ENCODE measurements around the gene ELOVL3. TPM values are rescaled to one million over a fixed set of nuclear protein-coding genes. Genes with fewer than 3 reads are reported as not detected.
A peak's percentile ranks its signal among the peaks of the same experiment; 100 is the strongest.

The ELOVL3 gene
- total and polyA plus RNA-seq, 9 of the 15 experiments (the other 6 are each of a cell fraction or from before 2014, with no cell fraction given) = 0.32 to 3.3 (median 0.87) TPM

DNA sequence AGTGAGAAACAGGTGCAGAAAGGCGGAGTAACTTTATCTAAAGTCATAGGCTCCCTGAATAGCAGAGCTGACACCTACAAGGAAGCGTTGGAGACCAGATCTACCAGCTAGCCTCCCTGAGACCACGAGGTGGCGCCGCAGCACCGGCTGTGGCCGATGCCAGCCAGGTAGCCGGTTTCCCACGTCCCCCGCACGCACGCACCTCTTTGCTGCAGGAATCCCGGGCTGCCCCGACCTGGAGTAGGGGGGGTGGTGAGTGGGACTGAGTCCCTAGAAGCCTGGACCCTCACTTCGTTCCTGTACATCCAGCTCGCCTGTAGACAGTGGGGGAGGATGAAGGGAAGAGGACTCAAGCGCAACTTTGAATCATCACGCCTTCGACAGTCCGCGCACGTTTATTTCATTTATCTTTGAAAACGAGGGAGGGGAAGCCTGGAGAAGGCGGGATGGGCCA, 3.7 kb downstream of the ELOVL3 start:
- no peak overlapping the region for H3K27ac ChIP-seq (ENCODE audit: extremely low read depth, low read depth, low read length)
- peak overlapping the region; percentile 80 for H3K4me2 ChIP-seq (ENCODE audit: insufficient read depth, low read length)
- peaks cover 0 to 5% of the 10 kb centered on the region in 2 experiments; a peak in 1 of 5 replicates for H3K27me3 ChIP-seq (ENCODE audit: control insufficient read depth in 2 of 2, insufficient read depth in 2 of 2, low read length in 2 of 2)
- TF ChIP-seq PTRF (tag; IDR thresholded peaks at IDR 0.05) = no peak
- peak; percentile 89 for TF ChIP-seq SMC3 (conservative IDR thresholded peaks at IDR 0.05; ENCODE audit: insufficient read depth, low read depth, low read length)
- peak in 1 of 2 experiments; percentile 70; a peak in 1 of 4 replicates for TF ChIP-seq MAZ (CRISPR knock-in tag; conservative IDR thresholded peaks at IDR 0.05 in 1 of 2, IDR thresholded peaks at IDR 0.05 in 1 of 2)
- TF ChIP-seq HNRNPH1 (optimal IDR thresholded peaks at IDR 0.05; ENCODE audit: low read depth, low read length) = no peak
- TF ChIP-seq ZNF274 (IDR thresholded peaks at IDR 0.05; ENCODE audit: borderline replicate concordance, low read depth, low read length) = no peak
- TF ChIP-seq NR4A1 (CRISPR knock-in tag; IDR thresholded peaks at IDR 0.05) = no peak
- TF ChIP-seq NR4A1 (tag; IDR thresholded peaks at IDR 0.05) = no peak
- no peak for TF ChIP-seq FIP1L1 (IDR thresholded peaks at IDR 0.05; ENCODE audit: low read depth, low read length, poor library complexity, severe bottlenecking)
- TF ChIP-seq JUNB (CRISPR knock-in tag; conservative IDR thresholded peaks at IDR 0.05) = no peak
- TF ChIP-seq, protein P1, sequence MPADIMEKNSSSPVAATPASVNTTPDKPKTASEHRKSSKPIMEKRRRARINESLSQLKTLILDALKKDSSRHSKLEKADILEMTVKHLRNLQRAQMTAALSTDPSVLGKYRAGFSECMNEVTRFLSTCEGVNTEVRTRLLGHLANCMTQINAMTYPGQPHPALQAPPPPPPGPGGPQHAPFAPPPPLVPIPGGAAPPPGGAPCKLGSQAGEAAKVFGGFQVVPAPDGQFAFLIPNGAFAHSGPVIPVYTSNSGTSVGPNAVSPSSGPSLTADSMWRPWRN (IDR thresholded peaks at IDR 0.05; ENCODE audit: low read depth) = no peak
- TF ChIP-seq TEAD4 (IDR thresholded peaks at IDR 0.05; ENCODE audit: low read length) = peak; percentile 47
- TF ChIP-seq TEAD4 (CRISPR knock-in tag; IDR thresholded peaks at IDR 0.05; ENCODE audit: borderline replicate concordance) = no peak
- TF ChIP-seq NONO (IDR thresholded peaks at IDR 0.05; ENCODE audit: low read depth in 2 of 2, low read length in 1 of 2) = 0 out of 4 replicates have a peak, but pooled peaks of 1 of the 2 experiments have one; percentile 13
- TF ChIP-seq KLF13 (tag; IDR thresholded peaks at IDR 0.05; ENCODE audit: borderline replicate concordance, low read depth) = no peak
- TF ChIP-seq RBM34 (IDR thresholded peaks at IDR 0.05; ENCODE audit: borderline replicate concordance, insufficient read depth, low read length) = no peak
- peak; percentile 45; the same call in 1 of the 2 replicates for TF ChIP-seq GABPB1 (CRISPR knock-in tag; IDR thresholded peaks at IDR 0.05)
- no peak for TF ChIP-seq ZNF668 (CRISPR knock-in tag; IDR thresholded peaks at IDR 0.05)
- peak in 1 of 2 experiments; percentile 39; a peak in 1 of 4 replicates for TF ChIP-seq KDM1A (IDR thresholded peaks at IDR 0.05)
- 0 out of 2 replicates have a peak, but pooled peaks have one; percentile 19 for TF ChIP-seq LEF1 (IDR thresholded peaks at IDR 0.05)
- TF ChIP-seq POLR2G (IDR thresholded peaks at IDR 0.05; ENCODE audit: low read depth, low read length) = no peak
- TF ChIP-seq, protein P2, sequence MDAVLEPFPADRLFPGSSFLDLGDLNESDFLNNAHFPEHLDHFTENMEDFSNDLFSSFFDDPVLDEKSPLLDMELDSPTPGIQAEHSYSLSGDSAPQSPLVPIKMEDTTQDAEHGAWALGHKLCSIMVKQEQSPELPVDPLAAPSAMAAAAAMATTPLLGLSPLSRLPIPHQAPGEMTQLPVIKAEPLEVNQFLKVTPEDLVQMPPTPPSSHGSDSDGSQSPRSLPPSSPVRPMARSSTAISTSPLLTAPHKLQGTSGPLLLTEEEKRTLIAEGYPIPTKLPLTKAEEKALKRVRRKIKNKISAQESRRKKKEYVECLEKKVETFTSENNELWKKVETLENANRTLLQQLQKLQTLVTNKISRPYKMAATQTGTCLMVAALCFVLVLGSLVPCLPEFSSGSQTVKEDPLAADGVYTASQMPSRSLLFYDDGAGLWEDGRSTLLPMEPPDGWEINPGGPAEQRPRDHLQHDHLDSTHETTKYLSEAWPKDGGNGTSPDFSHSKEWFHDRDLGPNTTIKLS (IDR thresholded peaks at IDR 0.05; ENCODE audit: borderline replicate concordance, low read depth) = no peak

More for the DNA sequence above, 3.7 kb downstream of the ELOVL3 start:
- Histone ChIP-seq H3K4me1 (replicated peaks in 1 of 2; ENCODE audit: control insufficient read depth in 2 of 2, insufficient read depth in 2 of 2, low read length in 2 of 2) (peaks cover 14 to 34% of the 10 kb centered on the region in 2 experiments; a peak in 4 of 5 replicates), H4K20me1 (replicated peaks; ENCODE audit: control insufficient read depth, insufficient read depth, low read length) (no peaks in the 10 kb centered on the region), H3K79me2 (ENCODE audit: control insufficient read depth, insufficient read depth, low read length) (no peaks in the 10 kb centered on the region), H3K9ac (ENCODE audit: insufficient read depth in 1 of 2, low read depth in 2 of 2, low read length in 2 of 2) (peak overlapping the region in 1 of 2 experiments; percentile 89; a peak in 2 of 4 replicates), H2AFZ (ENCODE audit: low read depth, low read length) (peak overlapping the region; percentile 81), H3K36me3 (ENCODE audit: control insufficient read depth, insufficient read depth, low read length) (no peaks in the 10 kb centered on the region), H3K9me3 (replicated peaks; ENCODE audit: control insufficient read depth, insufficient read depth, low read depth, low read length) (no peaks in the 10 kb centered on the region), H3K4me3 (peak overlapping the region; percentile 43), H3K9me1 (ENCODE audit: control insufficient read depth, insufficient read depth, low read length) (no peaks in the 10 kb centered on the region)
- CTCF ChIA-PET (ENCODE audit: low intra/inter-chr PET ratio) = interaction anchor here (0.6 to 3.1 kb wide), 5 partner anchors 117 to 354 kb away, joined by 3 to 26 read pairs (median 12); no protein-coding TSS in a partner anchor
- peak; percentile 60 for ATAC-seq
- FAIRE-seq = peak; percentile 89
- BruUV-seq (replicated peaks) = no TSS peak
- WGBS (ENCODE audit: insufficient coverage, low coverage, missing lambda C conversion rate) = 1% methylated on average over 23 of the region's 24 CpGs
- POLR2A ChIA-PET = interaction anchor here (0.6 to 3.0 kb wide), 9 partner anchors 9 to 169 kb away, joined by 3 to 12 read pairs (median 3); partner anchors contain the start of gene GBF1
- peak; percentile 60 to 86 (median 66) for DNase-seq (ENCODE audit: extremely low read depth in 1 of 4, low spot score in 3 of 4)
- intact Hi-C loops (cut with micrococcal nuclease) (loop anchor here (2.0 to 5.0 kb wide), 3 partner anchors 61 to 352 kb away; no protein-coding TSS in a partner anchor), in situ Hi-C loops (cut with MboI) (loop anchor here (5.0 to 25.0 kb wide), 2 partner anchors 117 to 357 kb away; no protein-coding TSS in a partner anchor)

All from K562 (cell line).